ENCODE data around the gene SRP68.

DNA sequence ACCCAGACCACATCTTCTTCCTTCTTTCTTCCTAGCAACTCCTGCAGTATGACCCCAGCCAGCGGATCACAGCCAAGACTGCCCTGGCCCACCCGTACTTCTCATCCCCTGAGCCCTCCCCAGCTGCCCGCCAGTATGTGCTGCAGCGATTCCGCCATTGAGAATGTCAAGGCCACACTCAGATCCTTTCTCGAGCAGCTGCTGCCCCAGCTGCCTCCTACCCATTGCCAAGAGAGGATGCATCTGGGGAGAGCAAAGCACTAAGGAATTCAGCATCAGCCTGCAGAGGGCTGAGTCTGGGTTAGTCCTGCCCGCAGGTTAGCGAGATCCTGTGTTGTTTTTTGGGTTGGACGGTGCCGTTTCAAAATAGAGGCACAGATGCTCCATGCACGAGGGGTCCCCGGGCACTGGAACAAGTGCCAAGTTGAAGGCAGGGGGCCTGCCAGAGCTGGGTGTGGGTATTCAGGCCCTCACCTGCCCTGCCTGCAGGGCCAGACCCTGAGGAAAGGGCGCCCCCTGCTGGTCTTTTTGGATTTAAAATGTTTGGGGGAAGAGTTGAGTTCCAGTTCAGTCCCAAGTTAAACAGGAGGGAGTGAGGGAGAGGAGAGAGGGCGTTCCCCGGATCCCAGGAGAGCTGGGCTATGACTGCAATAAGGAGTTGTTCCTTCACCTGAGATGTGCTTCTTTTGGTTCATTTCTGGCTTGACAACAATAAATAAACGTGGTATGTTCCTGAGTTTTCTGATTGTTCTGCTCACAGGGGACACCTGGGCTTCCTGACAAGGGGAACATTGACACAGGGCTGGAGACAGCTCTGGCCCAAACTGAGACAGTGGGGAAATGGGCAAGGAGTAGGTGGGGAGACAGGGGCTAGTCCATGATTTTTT is 66.8 kb downstream of the SRP68 start:
- peak; percentile 53 to 60 for TF ChIP-seq CTCF (IDR thresholded peaks at IDR 0.05)
- TF ChIP-seq EP300 (IDR thresholded peaks at IDR 0.05), result no peak

Data from suprapubic skin (tissue), 3 donors.